ENCODE data around the gene PRKCQ.

- TF ChIP-seq CTCF (IDR thresholded peaks at IDR 0.05) (no peak), POLR2A (IDR thresholded peaks at IDR 0.05) (no peak)
Observed at GRCh38 chr10:6590100-6590499, 10.0 kb upstream of the PRKCQ start.

Data from uterus (tissue), 2 donors.